NOMO-1 treated with dmso at 0.1 percent for 144 hours (cell line): ENCODE measurements around the gene SLC35E4.

Source experiments
- DNase-seq: peaks from one replicate; lab custom pipeline; 2025; ENCODE audit not compliant: unreplicated experiment; lab: John Stamatoyannopoulos, UW

SLC35E4 gene

DNA sequence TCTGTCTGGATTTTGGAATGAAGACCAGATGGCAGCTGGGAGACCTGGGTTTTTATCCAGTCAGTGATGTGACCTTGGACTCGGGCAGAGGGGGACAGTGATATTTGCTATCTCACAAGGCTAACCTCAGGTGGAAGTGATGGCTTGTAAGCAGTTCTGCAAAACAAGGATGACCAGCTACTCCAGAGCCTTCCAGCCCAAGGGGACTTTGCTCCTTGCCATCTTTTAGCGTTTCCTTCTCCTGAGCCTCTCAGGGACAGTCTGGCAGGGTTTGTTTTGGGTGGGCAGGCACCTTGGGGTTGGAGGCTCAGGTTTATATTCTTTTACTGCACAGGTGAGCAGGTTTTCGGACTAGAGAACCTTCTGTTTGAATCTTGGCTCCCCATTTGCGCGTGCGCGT is 49.6 kb downstream of the SLC35E4 start:
- DNase-seq, result no peak

DNA sequence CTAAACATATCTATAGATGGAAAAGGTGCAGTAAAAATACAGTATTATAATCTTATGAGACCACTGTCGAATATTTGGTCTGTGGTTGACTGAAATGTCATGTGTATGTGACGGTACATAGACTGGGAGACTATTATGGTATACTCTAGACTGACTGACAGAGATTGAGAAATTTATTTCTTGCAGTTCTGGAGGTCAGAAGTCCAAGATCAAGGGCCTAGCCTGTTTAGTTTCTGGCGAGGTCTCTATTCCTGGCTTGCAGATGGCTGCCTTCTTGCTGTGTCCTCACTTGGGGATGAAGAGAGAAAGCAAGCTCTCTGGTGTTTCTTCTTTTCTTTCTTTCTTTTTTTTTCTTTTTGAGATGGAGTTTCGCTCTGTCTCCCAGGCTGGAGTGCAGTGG is 51.8 kb downstream of the SLC35E4 start:
- no peak for DNase-seq

DNA sequence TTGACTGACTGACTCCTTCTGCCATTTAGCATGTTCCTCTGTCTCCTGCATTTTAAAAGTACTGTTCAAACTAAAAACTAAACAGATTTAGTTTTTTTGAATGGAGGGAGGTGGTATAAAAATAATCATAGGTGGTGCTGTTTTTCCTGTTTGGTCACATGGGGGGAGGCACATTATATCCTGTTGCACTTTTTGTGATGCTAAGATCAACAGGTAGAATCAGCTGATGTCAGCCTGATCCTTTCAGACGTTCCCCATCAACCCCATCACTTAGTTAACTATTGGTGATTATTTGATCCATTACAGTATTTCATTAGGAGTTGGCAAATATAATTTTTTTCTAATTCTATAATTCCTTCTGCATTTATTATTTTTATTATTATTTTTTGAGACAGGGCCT is 54.0 kb downstream of the SLC35E4 start:
- no peak for DNase-seq

DNA sequence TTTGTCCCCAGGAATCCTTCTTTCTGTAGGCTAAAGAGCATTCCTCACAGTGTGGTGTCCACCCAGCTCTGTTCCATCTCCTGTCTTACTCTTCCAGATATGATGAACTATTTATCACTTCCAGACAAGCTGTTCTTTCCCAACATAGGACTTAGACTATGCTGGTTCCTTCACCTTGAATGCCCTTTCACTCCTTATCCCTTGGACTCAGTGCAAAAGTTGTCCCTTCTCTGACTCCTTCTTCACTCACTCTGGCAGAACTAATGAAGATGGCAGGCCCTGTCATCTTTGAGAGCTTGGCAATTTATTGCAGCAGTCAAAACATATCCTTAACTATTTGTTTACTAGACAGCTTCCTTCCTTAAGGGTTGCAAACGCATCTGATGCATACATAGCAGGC is 55.6 kb downstream of the SLC35E4 start:
- DNase-seq, result no peak

DNA sequence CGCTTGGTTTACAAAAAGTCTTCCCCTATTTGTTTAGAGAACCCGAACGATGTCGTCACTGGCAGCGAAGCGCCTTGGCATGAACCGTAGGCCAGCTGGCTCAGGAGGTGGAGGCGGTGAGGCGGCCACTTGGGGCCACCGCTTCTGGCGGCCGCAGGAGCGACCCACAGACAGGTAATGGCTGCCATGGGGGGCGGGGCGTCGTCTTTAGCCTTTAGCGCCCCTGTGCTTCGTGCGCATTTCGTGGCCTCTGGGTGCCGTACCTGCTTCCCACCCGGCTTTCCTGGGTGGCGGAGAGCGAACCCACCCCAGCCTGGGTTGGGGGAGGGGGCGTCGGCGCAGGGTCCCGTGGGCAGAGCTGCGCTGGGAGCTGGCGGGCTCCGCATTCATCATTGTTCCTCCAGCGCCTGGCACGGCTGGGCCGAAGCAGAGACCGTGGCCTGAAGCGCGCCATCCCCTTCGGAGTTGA is 58.6 kb downstream of the SLC35E4 start:
- peak; percentile 17 for DNase-seq

DNA sequence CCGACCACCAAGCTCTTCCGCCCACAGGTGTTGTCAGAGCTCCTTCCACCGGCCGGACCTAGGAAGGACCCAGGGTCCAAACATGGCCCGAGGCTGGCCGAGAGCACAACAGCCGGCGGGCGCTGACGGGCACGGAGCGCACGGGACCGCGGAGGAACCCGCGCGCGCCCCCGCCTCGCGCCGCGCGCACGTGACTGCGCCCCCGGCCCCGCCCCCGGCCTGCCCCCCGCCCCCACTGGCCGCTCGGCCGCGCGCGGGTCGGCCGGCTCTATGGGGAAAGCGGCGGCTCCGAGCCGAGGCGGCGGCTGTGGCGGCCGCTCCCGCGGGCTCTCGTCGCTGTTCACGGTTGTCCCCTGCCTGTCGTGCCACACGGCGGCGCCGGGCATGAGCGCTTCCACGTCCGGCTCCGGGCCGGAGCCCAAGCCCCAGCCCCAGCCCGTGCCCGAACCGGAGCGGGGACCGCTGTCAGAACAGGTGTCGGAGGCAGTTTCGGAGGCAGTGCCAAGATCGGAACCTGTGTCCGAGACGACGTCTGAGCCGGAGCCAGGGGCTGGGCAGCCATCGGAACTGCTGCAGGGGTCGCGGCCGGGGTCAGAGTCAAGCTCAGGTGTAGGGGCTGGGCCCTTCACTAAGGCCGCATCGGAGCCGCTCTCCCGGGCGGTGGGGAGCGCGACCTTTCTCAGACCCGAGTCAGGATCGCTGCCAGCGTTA is 59.2 kb downstream of the SLC35E4 start, which contains the start of gene OSBP2:
Gene OSBP2, plus strand, starts transcription at position 235 of the 711 bp plus-strand sequence. Its CDS starts 36 bp downstream, at position 271.
- no peak for DNase-seq

DNA sequence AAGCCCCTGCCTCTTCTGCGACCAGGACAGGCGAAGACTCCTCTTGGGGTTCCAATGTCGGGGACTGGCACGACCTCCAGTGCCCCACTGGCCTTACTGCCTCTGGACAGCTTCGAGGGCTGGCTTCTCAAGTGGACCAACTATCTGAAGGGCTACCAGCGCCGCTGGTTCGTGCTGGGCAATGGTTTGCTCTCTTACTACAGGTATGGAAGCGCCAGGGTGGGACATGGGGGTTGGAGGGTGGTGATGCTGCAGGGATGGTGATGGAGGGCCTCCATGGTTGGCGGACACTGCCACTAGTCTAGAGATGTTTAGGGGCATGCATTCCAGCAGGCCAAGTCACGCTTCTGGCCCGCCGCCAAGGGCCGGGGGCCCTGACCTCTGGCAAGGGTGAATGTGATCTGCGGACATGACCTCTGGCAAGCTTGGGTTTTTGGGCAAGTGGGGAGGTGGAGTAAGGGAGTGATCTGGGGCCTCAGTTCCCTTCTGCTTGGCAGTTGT is 59.8 kb downstream of the SLC35E4 start:
- DNase-seq, result no peak

DNA sequence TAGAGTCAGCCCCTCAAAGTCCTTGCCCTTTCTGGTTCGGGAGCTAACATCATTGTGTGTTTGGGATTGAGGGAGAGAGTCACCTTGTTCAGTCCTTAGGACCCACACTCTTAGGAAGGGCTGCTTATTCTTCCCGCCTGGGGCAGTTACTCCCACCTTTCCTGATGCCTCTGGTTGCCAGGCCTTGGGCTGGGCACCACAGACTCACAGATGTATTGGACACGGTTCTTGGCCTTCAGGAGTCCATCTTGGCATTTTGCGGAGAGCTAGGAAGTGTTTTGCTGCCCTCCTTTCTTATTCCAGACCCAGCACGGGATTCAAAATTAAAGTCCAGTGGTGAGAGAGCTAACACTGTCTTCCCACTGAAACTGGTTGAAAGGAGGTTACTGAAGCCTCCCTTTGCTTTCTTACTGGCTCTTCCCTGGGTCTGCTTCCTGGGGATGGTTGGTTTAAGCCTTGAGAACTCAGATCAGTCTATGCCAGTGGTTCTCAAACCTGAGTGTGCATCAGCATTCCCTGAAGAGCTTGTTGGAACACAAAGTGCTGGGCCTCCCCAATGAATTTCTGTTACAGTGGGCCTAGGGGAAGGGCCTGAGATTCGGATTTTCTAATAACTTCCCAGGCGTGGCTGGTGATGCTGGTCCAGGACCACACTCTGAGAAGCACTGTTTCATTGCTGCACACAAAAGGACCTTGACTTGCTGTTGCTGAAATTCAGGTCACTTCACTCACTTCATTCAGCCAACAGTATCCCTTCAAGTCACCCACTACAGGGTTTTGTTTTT is 60.5 kb downstream of the SLC35E4 start:
- no peak for DNase-seq
